GM18909 (cell line): Measurements from ENCODE around the gene ZNF780A.
"Not testable (repeated sequence)": the region's sequence is repeated elsewhere in the genome, so short reads cannot be mapped to it uniquely, and the experiment has no call there.

Experiments used
- ATAC-seq: cut with Tn5 transposase; IDR thresholded peaks from one replicate; pipeline ENCODE4 v1.9.1; 2021; ENCODE audit warnings: mild to moderate bottlenecking; ENCODE audit not compliant: unreplicated experiment, poor library complexity

Gene ZNF780A

DNA sequence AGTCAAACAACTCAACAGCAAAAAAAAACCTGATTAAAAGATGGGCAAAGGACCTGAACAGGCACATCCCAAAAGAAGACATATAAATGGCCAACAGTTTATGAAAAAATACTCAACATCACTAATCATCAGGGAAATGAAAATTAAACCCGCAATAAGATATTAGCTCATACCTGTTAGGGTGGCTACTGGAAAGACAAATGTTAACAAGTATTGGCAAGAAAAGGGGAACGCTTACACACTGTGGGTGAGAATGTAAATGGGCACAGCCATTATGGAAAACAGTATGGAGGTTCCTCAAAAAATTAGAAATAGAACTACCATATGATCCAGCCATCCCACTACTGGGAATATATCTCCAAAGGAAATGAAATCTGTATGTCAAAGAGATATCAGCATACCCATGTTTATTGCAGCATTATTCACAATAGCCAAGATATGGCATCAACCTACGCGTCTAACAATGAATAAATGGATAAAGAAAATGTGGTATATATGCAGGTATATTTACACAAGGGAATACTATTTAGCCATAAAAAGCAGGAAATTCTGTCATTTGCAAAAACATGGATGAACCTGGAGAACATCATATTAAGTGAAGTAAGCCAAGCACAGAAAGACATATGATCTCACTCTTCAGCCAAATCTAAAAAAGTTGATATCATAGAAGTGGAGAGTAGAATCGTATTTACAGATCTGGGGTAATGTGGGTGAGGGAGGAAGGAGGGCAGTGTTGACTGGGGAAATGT lies 2.3 kb downstream of the ZNF780A start:
- ATAC-seq = no peak

DNA sequence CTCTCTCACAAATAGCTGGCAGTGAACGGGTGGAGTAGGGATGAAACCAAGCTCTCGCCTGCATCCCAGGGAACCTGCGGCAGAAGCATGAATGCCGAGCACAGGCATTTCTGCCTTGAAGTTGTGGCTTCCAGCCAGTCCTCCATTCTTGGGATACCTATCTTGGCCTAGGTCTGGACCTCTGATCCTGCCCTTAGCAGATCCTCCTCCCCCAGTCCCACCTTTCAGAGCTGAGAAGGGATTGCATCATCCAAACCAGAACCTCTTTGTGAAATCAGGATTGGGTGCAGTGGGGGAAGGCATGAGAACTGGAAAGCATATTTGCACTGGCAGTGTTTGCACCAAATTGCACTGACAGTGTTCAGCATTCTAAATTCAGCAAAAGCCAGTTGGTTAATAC lies 5.8 kb downstream of the ZNF780A start:
- no peak for ATAC-seq

DNA sequence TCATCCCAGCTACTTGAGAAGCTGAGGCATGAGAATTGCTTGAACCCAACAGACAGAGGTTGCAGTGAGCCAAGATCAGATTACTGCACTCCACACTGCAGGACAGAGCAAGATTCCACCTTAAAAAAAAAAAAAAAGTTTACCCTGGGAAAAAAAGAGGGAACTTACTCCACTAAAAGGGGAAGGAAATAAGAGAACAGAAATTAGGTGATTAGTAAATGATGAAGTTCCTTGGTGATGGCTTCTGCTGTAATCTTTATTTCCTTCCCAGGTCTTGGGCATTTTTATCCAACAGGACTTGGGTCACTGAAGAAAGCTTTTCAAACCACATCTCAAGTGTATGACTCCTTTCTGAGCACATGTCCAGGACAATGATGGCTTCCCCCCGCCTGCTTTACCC lies 9.3 kb downstream of the ZNF780A start:
- no peak for ATAC-seq

DNA sequence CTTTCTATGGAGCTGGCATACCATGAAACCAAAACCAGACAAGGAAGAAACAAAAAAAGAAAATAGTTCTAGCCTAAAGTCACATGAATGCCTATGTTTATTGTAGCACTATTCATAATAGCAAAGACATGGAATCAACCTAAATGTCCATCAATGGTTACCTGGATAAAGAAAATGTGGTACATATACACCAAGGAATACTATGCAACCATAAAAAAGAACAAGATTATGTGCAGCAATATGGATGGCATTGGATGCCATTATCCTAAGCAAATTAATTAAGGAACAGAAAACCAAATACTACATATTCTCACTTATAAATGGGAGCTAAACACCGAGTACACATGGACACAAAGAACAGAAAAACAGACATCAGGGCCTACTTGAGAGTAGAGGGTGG lies 10.5 kb downstream of the ZNF780A start:
- no peak for ATAC-seq

DNA sequence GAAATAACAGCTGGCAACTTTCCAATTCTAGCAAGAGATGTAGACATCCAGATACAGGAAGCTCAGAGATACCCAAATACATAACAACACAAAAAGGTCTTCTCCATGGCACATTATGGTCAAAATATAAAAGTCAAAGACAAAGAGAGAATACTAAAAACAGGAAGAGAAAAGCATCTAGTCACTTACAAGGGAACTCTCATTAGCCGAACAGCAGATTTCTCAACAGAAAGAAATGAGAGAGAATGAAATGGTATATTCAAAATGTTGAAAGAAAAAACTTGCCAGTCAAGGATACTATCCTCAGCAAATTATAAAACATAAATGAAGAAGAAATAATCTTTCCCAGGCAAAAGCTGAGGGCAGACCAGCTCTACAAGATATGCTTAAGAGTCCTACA lies 12.4 kb downstream of the ZNF780A start:
- ATAC-seq = no peak

DNA sequence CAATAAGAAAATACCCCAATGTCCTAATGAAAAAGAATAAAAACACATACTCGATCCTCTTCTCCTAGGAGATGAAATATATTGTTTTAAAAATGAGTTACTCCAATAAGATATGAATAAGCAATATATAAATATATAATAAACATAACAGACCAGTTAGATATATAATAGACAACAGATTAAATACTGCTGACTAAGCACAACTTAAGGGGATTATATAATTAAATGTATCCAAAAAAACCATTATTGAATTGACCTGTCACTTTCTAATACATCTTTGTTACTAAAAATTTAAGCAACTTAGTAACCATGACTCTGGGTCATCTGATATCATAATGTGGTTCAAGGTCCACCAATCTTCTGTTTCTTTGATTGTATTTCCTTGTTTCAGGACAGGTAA lies 20.7 kb downstream of the ZNF780A start:
- ATAC-seq = no peak

DNA sequence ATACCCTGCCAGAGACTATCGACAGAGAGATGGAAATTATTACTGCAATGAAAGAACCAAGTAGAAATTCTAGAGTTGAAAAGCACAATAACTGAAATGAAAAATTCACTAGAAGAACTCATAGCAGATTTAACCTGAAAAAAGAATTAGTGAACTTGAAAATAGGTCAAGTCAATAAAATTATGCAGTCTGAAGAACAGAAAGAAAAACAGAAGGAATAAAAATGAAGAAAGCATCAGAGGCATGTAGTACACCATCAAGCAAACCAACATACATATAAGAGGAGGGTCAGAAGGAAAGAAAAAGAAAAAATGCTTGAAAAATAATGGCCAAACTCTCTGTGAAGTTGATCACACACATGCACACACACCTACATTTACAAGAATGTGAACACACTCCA lies 31.1 kb downstream of the ZNF780A start:
- no peak for ATAC-seq

DNA sequence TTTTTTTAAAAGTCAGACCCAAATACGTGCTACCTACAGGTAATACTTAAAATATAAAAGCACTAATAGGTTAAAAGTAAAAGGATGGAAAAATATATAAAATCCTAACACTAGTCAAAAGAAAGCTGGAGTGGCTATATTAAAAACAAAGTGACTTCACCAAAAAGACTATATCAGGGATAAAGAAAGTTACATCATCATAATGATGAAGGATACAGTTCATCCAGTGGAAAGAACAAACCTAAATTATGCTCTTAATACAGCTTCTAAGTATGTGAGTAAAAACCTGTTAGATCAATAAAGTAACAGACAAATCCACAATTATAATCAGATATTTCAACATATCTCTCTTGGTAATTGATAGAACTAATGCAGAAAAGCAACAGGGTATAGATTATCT lies 33.6 kb downstream of the ZNF780A start:
- ATAC-seq = no peak

DNA sequence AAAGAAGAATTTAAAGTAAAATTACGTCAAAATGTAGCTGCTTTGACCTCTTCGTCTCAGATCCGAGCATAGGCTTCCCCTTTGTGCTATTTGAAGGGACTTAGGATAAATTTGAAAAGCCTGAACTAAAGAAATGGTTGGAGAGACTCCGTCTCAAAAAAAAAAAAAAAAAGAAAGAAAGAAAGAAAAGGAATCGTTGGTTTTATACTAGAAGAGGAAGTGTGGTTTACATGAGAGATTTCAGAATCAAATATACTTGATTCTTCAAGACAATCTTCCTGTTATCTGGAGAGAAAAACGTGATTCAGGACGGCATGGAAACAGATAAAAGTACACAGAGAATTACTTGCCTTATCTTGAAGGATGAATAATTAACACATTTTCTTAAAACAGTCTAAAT lies 34.2 kb downstream of the ZNF780A start:
- ATAC-seq = no peak

DNA sequence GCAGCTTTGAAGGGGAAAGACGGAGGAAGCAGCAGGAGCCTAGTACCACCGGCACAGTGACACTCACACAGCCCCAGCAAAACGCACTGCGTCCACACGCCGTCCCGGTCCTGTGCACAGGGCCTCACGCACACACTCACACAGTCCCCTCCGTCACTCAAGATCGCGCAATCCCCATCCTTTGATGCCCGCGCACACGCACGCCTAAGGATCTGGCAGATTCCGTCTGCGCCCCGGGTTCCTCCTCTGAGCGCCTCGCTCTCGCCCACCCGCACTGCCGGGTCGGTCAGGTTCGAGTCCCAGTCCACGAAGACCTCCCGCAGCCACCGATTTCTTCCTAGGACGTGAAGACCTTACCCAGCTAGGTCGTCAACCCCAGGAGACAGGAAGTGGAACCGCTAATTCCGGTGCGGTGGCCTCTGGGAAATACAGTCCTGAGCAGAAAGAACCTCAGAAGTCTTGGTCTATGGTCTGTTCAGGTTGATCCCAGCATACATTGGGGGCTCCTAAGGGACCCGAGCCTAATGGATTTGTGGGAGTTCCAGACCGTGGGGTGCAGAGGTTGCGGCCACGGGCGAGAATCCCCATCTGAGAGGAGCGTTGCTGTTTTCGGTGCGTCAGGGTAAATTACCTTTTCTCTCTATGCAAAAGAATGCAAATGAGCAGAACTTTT lies 34.8 kb downstream of the ZNF780A start, which contains the start of gene ZNF780B:
ZNF780B (minus strand) TSS at position 400 of the 673 bp plus-strand sequence. CDS start 5,899 bp downstream, outside the sequence.
- ATAC-seq = peak; percentile 79

DNA sequence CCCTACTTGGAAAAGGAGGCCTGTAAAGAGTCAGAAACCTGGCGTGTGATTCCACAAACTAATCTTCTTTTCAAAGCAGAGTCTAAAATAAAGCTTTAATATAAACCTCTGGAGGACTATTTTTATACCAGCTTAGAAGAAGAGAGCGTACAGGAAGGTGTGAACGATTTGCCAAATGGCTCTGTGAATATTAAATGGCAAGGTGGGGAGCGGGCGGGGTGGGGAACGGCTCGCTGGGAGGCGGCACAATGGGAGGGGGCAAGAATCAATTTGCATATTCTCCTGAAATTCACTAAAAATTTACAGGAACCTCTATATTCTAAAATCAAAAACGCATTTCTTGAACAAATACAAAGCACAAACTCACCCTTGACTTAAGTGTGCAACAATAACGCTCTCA lies 35.7 kb downstream of the ZNF780A start:
- ATAC-seq = no peak

DNA sequence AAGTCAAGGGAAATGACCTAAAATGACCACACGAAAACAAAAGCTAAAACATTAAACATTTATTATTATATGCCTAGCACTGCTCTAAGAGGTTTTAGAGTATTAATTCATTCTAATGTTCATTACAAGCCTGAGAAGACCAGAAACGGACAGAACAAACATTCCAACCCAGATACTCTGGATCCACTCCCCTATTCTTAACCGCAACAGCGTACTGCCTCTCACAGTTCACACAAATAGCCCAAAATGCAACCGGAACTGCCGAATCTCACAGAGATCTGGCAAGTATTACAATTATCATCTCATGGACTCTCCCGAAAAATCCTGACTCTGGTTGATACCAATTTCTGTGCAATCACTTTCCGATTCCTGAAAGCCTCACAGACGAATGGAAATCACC lies 36.1 kb downstream of the ZNF780A start:
- no peak for ATAC-seq

DNA sequence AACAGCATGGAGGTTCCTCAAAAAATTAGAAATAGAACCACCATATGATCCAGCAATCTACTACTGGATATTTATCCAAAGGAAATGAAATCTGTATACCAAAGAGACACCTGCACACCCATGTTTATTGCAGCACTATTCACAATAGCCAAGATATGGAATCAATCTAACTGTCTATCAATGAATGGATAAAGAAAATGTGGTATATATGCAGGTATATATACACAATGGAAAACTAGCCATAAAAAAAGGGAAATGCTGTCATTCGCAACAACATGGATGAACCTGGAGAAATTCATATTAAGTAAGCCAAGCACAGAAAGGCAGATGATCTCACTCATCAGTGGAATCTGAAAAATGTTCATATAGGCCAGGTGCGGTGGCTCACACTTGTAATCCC lies 37.3 kb downstream of the ZNF780A start:
- no peak for ATAC-seq

DNA sequence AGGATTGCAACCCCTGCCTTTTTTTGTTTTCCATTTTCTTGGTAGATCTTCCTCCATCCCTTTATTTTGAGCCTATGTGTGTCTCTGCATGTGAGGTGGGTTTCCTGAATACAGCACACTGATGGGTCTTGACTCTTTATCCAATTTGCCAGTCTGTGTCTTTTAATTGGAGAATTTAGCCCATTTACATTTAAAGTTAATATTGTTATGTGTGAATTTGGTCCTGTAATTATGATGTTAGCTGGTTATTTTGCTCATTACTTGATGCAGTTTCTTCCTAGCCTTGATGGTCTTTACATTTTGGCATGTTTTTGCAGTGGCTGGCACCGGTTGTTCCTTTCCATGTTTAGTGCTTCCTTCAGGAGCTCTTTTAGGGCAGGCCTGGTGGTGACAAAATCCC lies 49.0 kb downstream of the ZNF780A start:
- ATAC-seq = not testable (repeated sequence)

DNA sequence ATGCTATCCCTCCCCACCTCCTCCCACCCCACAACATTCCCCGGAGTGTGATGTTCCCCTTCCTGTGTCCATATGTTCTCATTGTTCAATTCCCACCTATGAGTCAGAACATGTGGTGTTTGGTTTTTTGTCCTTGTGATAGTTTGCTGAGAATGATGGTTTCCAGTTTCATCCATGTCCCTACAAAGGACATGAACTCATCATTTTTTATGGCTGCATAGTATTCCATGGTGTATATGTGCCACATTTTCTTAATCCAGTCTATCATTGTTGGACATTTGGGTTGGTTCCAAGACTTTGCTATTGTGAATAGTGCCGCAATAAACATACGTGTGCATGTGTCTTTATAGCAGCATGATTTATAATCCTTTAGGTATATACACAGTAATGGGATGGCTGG lies 52.7 kb downstream of the ZNF780A start:
- not testable (repeated sequence) for ATAC-seq

DNA sequence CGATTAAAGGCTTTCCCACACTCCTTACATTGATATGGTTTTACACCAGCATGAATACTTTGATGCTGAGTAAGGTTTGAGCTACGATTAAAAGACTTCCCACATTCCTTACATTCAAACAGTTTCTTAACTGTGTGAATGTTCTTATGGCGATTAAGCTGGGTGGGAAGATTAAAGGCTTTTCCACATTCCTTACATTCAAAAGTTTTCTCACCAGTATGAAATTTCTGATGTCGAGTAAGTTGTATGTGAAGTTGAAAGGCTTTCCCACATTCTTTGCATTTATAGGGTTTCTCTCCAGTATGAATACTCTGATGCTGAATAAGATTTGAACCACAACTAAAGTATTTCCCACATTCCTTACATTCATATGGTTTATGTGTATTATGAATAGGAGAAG lies 54.7 kb downstream of the ZNF780A start:
- no peak for ATAC-seq

DNA sequence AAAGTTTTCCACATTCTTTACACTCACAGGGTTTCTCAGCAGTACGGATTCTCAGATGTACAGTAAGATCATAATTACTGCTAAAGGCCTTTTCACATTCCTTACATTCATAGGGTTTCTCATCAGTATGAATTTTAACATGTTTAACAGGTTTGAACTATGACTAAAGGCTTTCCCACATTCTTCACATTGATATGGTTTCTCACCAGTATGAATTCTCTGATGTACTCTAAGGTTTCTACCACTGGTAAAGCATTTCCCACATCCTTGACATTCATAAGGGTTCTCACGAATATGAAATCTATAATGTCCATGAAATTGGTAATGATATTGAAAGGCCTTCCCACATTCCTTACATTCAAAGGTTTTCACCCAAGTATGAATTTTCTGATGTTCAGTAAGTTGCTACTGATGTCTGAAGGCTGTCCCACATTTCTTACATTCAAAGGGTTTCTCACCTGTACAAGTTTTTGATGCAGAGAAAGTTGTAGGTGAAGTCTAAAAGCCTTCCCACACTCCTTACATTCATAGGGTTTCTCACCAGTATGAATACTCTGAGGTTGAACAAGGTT lies 56.7 kb downstream of the ZNF780A start:
- no peak for ATAC-seq

DNA sequence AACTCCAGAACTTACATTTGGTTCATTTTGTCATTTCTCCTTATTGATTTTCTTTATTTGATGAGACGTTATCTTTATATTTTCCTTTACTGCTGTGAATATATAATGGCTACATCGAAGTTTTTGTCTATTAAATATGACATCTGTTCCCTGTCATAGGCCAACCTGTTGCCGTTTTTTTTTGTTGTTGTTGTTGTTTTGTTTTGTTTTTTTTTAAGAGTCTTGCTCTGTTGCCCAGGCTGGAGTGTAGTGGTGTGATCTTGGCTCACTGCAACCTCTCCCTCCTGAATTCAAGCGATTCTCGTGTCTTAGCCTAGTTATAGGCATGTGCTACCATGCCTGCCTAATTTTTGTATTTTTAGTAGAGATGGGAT lies 64.2 kb downstream of the ZNF780A start:
- ATAC-seq = no peak

DNA sequence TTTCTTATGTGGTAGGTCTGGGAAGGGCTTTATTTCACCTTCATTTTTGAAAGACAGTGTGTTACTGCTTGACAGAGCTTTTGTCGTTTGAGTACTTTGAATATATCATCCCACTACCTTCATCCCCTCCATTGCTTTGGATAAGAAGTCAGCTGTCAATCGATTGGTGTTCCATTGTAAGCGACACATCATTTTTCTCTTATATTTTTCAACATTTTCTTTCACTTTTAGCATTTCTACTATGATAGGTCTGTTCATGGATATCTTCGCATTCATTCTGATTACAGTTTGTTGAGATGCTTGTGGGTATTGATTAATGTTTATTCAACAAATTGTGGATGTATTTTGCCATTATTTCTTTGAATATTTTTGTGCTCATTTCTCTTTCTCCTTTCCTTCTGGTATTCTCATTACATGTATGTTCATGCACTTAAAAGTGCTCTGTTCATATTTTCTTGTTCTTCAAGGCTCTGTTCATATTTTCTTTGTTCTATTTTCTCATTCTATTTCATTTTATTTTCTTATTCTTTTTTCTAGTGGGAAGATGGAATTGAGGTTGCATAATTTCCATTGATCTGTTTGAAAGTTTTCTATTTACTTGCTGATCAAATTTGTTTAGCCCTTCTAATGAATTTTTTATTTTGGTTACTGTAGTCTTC lies 64.7 kb downstream of the ZNF780A start:
- no peak for ATAC-seq

DNA sequence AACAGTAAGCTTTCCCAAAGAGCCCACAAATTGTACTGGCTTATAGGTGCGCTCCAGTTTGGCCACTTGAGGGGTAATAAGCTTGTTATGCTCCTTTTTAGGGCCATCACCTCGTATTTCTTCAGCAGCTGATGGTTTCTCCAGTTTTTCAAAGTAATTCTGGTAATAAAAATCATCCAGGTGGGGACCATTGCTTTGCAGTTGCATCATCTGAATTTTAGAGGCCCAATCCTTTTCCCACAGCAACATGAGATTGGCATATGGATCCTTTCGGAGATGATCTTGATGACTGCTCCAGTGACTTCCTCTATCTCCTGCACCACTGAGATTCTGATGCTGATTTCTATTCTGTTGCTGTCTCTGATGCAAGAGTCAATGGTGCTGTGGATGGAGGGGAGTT lies 66.8 kb downstream of the ZNF780A start:
- ATAC-seq = no peak
